DOHH2 (cell line): ENCODE measurements around the gene TRERF1.

Source experiments
- CTCF ChIP-seq: fragments of 200-600 bp; sonication (generic); IDR thresholded peaks from one replicate; pipeline ENCODE4 v1.5.1; 2014; ENCODE audit warnings: antibody characterized with exemption, mild to moderate bottlenecking, low read depth, low read length; ENCODE audit not compliant: poor library complexity, severe bottlenecking
- EZH2phosphoT487 ChIP-seq: fragments of 200-600 bp; sonication (generic); IDR thresholded peaks from 2 replicates; pipeline ENCODE4 v1.6.1; 2017; ENCODE audit warnings: borderline replicate concordance, mild to moderate bottlenecking, antibody characterized with exemption, low read length, moderate library complexity, mixed read lengths

DNA sequence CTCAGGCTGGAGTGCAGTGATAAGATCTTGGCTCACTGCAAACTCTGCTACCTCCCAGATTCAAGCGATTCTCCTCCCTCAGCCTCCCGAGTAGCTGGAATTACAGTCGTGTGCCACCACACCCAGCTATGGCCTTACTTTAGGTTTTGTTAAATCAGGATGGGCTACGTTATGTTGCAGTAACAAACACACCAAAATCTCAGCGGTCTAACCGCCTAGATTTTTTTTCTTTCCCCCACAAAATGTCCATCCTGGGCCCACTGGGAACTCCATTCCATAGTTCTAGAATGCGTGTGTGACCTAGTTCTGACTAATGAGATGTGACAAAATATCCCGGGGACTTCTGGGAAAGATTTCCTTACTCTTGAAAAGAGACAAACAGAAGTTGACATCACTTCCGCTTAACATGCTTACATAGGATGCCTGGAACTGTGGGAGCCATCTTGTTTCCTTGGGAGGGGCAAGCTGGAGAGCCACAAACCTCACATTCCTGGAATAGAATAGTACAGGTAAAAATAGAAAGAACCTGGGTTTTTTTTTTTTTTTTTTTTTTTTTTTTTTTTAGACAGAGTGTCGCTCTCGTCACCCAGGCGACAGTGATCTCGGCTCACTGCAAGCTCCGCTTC, 42.3 kb upstream of the TRERF1 start:
- TF ChIP-seq CTCF, result no peak
- TF ChIP-seq EZH2phosphoT487, result no peak
